ENCODE data around the gene APBB2. TPM values are rescaled to one million over a fixed set of nuclear protein-coding genes. Genes with fewer than 3 reads are reported as not detected.

Gene APBB2
- total and polyA plus RNA-seq, 2 of the 8 experiments (the other 6 are each of a cell fraction or from before 2014, with no cell fraction given): 58.7 to 59.4 TPM

- no peak for TF ChIP-seq CTCF (IDR thresholded peaks at IDR 0.05; ENCODE audit: control extremely low read depth in 1 of 3, insufficient read depth in 1 of 3, low read depth in 1 of 3, low read length in 3 of 3)
- no peak for TF ChIP-seq SRF (IDR thresholded peaks at IDR 0.05; ENCODE audit: low read depth, low read length)
- TF ChIP-seq POLR2A (IDR thresholded peaks at IDR 0.05; ENCODE audit: control extremely low read depth in 1 of 2, low read depth in 2 of 2, low read length in 2 of 2): no peak
- no peak for TF ChIP-seq SP1 (IDR thresholded peaks at IDR 0.05; ENCODE audit: low read depth, low read length)
- TF ChIP-seq TAF1 (IDR thresholded peaks at IDR 0.05; ENCODE audit: low read depth, low read length): no peak
- TF ChIP-seq NRF1 (IDR thresholded peaks at IDR 0.05; ENCODE audit: low read depth, low read length): no peak
- no peak for TF ChIP-seq HDAC6 (IDR thresholded peaks at IDR 0.05; ENCODE audit: low read depth, low read length)
Measured at GRCh38 chr4:40951026-40951425, 263.3 kb downstream of the APBB2 start (continued).

All from H1 (cell line).